Activated CD4-positive, alpha-beta memory T cell treated with anti-CD3 and anti-CD28 coated beads for 36 hours (primary cell): Measurements from ENCODE around the gene VAV2. TPM values are rescaled to one million over a fixed set of nuclear protein-coding genes. Genes with fewer than 3 reads are reported as not detected.

Experiments used
- CTCF ChIA-PET: fragments of 350-600 bp; sonication (Branson Sonifier 250); formaldehyde crosslinking; loops from one replicate; lab custom pipeline; 2021; ENCODE audit warnings: antibody characterized with exemption, inconsistent platforms; lab: Charles Lee
- POLR2A ChIA-PET: fragments of 350-600 bp; sonication (Branson Sonifier 250); formaldehyde crosslinking; loops from one replicate; lab custom pipeline; 2021; ENCODE audit warnings: antibody characterized with exemption; lab: Charles Lee
- DNase-seq: peaks from one replicate; pipeline ENCODE4 v3.0.0-alpha.2; 2020
- H3K27ac Mint-ChIP-seq: one replicate; pipeline ENCODE4 v1.8.0; 2021; ENCODE audit warnings: mixed read lengths
- H3K27me3 Mint-ChIP-seq: one replicate; pipeline ENCODE4 v1.8.0; 2021; ENCODE audit warnings: mixed read lengths
- H3K36me3 Mint-ChIP-seq: one replicate; pipeline ENCODE4 v1.8.0; 2021; ENCODE audit warnings: mixed read lengths
- H3K4me1 Mint-ChIP-seq: one replicate; pipeline ENCODE4 v1.8.0; 2021; ENCODE audit warnings: low read depth, mixed read lengths
- H3K4me3 Mint-ChIP-seq: one replicate; pipeline ENCODE4 v1.8.0; 2021; ENCODE audit warnings: mild to moderate bottlenecking, mixed read lengths
- H3K9me3 Mint-ChIP-seq: one replicate; pipeline ENCODE4 v1.8.0; 2021; ENCODE audit warnings: mixed read lengths
- intact Hi-C: fragments of 100-400 bp; cut with micrococcal nuclease; formaldehyde crosslinking; loops from one replicate; pipeline ENCODE4 v1.15.1; 2023
- total RNA-seq, 2 experiments: library from RNA; stranded (reverse); gene quantifications; one replicate each; pipeline ENCODE4 v1.2.3, GENCODE V29; 2021

VAV2 gene
- total RNA-seq, 2 experiments from 2014 or later = 4.5 to 5.3 TPM

- ChIA-PET CTCF (no interaction called here), POLR2A (no interaction called here)
- H3K4me3 Mint-ChIP-seq = no peak overlapping the region
- H3K9me3 Mint-ChIP-seq = no peaks in the 10 kb centered on the region
- H3K4me1 Mint-ChIP-seq = no peaks in the 10 kb centered on the region
- no peak overlapping the region for H3K27ac Mint-ChIP-seq
- H3K36me3 Mint-ChIP-seq = no peaks in the 10 kb centered on the region
- DNase-seq = no peak
- H3K27me3 Mint-ChIP-seq = peaks cover 4% of the 10 kb centered on the region
- intact Hi-C loops = no loop called here
Observed at GRCh38 chr9:133915534-133916158, 76.5 kb downstream of the VAV2 start.

- Mint-ChIP-seq H3K4me3 (no peak overlapping the region), H3K27ac (no peak overlapping the region), H3K4me1 (no peaks in the 10 kb centered on the region), H3K9me3 (no peaks in the 10 kb centered on the region), H3K27me3 (peaks cover 4% of the 10 kb centered on the region), H3K36me3 (no peaks in the 10 kb centered on the region)
- POLR2A ChIA-PET = no interaction called here
- intact Hi-C loops = no loop called here
- no peak for DNase-seq
- CTCF ChIA-PET = no interaction called here
Observed at GRCh38 chr9:133914442-133915342, 77.4 kb downstream of the VAV2 start.

DNA sequence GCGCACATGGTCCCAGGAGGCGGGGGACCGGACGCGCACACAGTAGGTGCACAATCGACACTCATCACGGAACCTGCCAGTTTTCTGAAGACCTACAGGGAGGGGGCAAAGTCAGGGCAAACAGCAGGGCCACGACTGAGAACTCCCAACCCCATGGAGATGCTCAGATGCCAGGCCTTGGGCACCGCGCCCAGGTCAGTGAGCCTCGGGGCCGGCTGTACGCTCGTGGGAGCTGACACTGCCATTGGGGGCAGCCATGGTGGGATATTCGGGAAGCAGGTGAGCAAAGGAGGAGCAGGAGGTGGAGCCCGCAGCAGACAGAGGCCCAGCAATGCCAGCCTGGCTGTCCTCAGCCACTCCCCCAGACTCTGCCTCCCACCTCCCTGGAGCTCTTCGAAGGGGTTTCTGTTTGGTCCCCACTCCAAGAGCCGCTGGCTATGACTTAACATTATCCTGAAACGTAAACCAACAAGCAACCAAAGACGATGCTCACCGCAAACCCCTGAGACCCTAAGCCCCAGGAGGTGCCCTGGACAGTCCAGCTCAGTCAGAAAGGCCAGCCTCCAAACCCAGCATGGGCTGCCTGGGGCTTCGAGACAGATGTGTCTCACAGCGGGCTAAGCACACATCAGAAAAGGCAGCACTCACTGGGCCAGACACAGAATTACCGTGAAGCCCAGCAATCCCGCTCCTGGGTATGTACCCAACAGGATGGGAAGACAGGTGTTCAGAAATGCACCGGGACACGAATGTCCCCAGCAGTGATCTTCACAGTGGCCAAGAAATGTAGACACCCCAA lies 78.4 kb downstream of the VAV2 start:
- Mint-ChIP-seq H3K4me3 (no peak overlapping the region), H3K36me3 (no peaks in the 10 kb centered on the region), H3K4me1 (no peaks in the 10 kb centered on the region), H3K27ac (no peak overlapping the region), H3K9me3 (no peaks in the 10 kb centered on the region), H3K27me3 (peaks cover 1% of the 10 kb centered on the region)
- intact Hi-C loops = no loop called here
- ChIA-PET POLR2A (no interaction called here), CTCF (no interaction called here)
- DNase-seq = no peak

DNA sequence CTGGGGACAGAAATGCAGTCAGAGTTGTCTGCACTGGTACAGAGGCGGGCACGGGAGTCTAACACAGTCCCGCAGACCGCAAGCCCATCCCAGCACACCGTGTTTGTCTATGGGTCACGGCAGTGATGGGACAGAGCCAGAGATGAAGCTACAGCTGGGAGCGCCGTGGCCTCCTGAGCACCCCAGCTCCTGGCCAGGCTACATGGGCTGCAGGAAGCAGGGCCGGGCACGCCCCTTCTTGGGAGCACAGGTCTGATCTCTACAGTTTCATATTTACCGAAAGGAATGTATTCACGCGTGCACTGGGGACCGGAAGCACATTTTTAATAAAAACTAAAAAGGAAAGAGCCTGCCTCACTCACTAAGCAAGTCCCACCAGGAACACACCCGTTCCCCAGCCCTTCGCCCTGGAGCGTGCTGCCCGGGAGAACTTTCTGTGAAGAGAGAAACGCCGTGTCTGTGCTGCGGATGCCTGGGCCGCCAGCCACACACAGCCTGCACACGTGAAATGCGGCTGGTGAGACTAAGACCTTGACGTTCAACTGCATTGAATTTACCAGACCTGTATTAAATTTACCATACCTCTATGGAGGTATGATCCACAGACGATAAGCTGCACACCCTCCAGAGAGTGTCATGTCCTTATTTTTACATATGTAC lies 81.1 kb downstream of the VAV2 start:
- H3K27ac Mint-ChIP-seq = no peak overlapping the region
- intact Hi-C loops = no loop called here
- H3K36me3 Mint-ChIP-seq = no peaks in the 10 kb centered on the region
- DNase-seq = no peak
- POLR2A ChIA-PET = no interaction called here
- H3K4me3 Mint-ChIP-seq = no peak overlapping the region
- H3K27me3 Mint-ChIP-seq = peaks cover 1% of the 10 kb centered on the region
- CTCF ChIA-PET = interaction anchor here (1.7 kb wide), 1 partner anchor 84 kb away, joined by 4 read pairs; no protein-coding TSS in a partner anchor
- H3K4me1 Mint-ChIP-seq = no peaks in the 10 kb centered on the region
- H3K9me3 Mint-ChIP-seq = no peaks in the 10 kb centered on the region

- DNase-seq = no peak
- H3K4me1 Mint-ChIP-seq = no peaks in the 10 kb centered on the region
- H3K27ac Mint-ChIP-seq = no peak overlapping the region
- POLR2A ChIA-PET = no interaction called here
- no peaks in the 10 kb centered on the region for H3K36me3 Mint-ChIP-seq
- CTCF ChIA-PET = no interaction called here
- H3K27me3 Mint-ChIP-seq = no peaks in the 10 kb centered on the region
- H3K9me3 Mint-ChIP-seq = no peaks in the 10 kb centered on the region
- intact Hi-C loops = no loop called here
- H3K4me3 Mint-ChIP-seq = no peak overlapping the region
Observed at GRCh38 chr9:133906932-133907910, 84.9 kb downstream of the VAV2 start.

GRCh38 chr9:133906218-133906617 lies 85.9 kb downstream of the VAV2 start:
- no peak overlapping the region for H3K27ac Mint-ChIP-seq
- ChIA-PET CTCF (no interaction called here), POLR2A (no interaction called here)
- no peak for DNase-seq
- H3K4me3 Mint-ChIP-seq = no peak overlapping the region
- no peaks in the 10 kb centered on the region for H3K9me3 Mint-ChIP-seq
- intact Hi-C loops = no loop called here
- no peaks in the 10 kb centered on the region for H3K4me1 Mint-ChIP-seq
- H3K36me3 Mint-ChIP-seq = no peaks in the 10 kb centered on the region
- no peaks in the 10 kb centered on the region for H3K27me3 Mint-ChIP-seq

DNA sequence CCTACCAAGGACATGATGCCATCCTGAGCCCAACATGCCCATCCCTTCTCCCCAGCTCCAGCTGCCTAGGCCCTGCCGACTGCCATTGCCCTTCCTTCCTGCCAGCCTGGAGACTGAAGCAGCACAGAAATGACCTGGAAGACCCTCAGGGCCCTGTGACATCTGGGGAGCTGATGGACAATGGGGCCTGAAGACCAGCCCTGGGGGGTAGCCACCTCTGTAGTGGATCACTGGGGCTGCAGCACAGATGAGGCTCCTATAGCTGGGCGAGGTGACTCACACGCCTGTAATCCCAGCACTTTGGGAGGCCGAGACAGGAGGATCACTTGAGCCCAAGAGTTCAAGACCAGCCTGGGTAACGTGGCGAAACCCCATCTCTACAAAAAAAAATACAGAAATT lies 86.6 kb downstream of the VAV2 start:
- Mint-ChIP-seq H3K9me3 (no peaks in the 10 kb centered on the region), H3K4me3 (no peak overlapping the region), H3K27me3 (no peaks in the 10 kb centered on the region), H3K4me1 (no peaks in the 10 kb centered on the region), H3K36me3 (no peaks in the 10 kb centered on the region), H3K27ac (no peak overlapping the region)
- DNase-seq = no peak
- POLR2A ChIA-PET = no interaction called here
- CTCF ChIA-PET = interaction anchor here (0.6 kb wide), 1 partner anchor 725 kb away, joined by 3 read pairs; no protein-coding TSS in a partner anchor
- intact Hi-C loops = no loop called here

GRCh38 chr9:133904346-133905090 lies 87.6 kb downstream of the VAV2 start:
- Mint-ChIP-seq H3K9me3 (no peaks in the 10 kb centered on the region), H3K4me1 (no peaks in the 10 kb centered on the region), H3K27me3 (no peaks in the 10 kb centered on the region), H3K36me3 (no peaks in the 10 kb centered on the region), H3K27ac (no peak overlapping the region), H3K4me3 (no peak overlapping the region)
- DNase-seq = no peak
- intact Hi-C loops = no loop called here
- ChIA-PET POLR2A (no interaction called here), CTCF (interaction anchor here (0.5 to 0.6 kb wide), 2 partner anchors 13 to 724 kb away, joined by 3 read pairs; no protein-coding TSS in a partner anchor)

GRCh38 chr9:133901184-133901835 lies 90.8 kb downstream of the VAV2 start:
- Mint-ChIP-seq H3K27ac (no peak overlapping the region), H3K36me3 (no peaks in the 10 kb centered on the region), H3K4me3 (no peak overlapping the region), H3K4me1 (no peaks in the 10 kb centered on the region), H3K27me3 (no peaks in the 10 kb centered on the region), H3K9me3 (no peaks in the 10 kb centered on the region)
- ChIA-PET CTCF (no interaction called here), POLR2A (no interaction called here)
- intact Hi-C loops = no loop called here
- DNase-seq = no peak

GRCh38 chr9:133897675-133898074 lies 94.4 kb downstream of the VAV2 start:
- Mint-ChIP-seq H3K9me3 (no peaks in the 10 kb centered on the region), H3K4me1 (no peaks in the 10 kb centered on the region)

More at GRCh38 chr9:133897675-133898074, 94.4 kb downstream of the VAV2 start:
- ChIA-PET CTCF (no interaction called here), POLR2A (no interaction called here)
- H3K27me3 Mint-ChIP-seq = no peaks in the 10 kb centered on the region
- H3K4me3 Mint-ChIP-seq = no peak overlapping the region
- H3K27ac Mint-ChIP-seq = no peak overlapping the region
- DNase-seq = no peak
- intact Hi-C loops = no loop called here
- H3K36me3 Mint-ChIP-seq = no peaks in the 10 kb centered on the region
